GM21381 (cell line): ENCODE data around the gene CALHM3.

Experiments used
- ATAC-seq: cut with Tn5 transposase; IDR thresholded peaks from one replicate; pipeline ENCODE4 v1.9.1; 2021; ENCODE audit warnings: mild to moderate bottlenecking, moderate library complexity; ENCODE audit not compliant: unreplicated experiment

CALHM3 gene

DNA sequence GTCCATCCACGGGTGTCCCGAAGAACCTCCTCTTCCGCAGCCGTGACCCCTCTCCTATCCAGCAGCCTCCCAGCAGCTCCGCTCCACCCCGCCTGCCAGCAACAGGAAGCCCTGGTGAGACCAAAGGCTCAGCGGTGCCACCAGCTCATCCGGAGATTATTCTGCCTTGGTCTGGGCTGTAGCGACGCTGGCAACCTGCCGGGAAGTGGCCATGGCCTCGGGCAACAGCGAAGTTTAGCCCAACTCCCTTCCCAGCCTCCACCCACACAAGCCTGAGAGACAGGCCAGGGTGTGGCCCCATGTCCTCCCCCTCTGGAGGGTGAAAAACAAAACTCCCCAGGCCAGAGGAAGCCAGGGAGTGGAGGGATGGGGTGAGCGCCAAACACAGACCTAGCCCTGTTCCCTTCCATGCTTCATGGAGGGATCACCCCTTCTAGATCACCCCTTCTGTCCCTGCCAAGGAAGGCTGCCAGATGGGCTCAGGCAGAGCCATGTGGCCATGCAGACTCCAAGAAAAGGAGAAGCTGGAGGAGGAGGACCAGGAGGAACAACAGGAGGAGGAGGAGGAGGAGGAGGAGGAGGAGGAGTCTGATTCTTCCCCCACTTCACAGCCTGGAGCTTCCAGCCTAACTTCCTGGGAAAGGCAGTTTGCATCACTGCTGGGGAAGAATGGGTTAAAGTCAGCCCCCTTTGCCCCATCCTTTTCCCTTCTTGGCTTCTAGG, 27.8 kb downstream of the CALHM3 start:
- no peak for ATAC-seq

DNA sequence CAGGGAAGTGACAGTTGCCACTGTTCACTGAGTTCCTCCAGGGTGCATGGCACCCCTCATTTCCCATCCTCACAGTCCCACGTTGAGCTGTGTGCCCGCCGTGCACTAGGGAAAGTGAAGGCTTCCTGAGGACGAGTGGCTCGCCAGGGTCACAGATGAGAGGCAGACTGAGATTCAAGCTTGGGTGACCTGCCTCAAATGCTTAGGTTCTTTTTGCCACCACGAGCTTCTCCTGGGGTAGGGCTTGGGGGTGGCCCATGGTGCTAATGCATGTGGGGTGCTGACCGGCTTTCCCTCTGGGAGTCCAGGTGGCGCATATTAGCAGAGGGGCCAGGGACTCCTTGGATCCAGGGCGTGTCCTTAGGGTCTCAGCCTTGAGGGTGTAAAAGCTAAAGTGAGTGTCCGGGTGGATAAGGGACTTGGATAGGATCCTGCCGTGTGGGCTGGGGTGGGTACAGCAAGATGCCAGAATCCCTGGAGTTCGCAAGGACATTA, 28.8 kb downstream of the CALHM3 start:
- ATAC-seq, result no peak

DNA sequence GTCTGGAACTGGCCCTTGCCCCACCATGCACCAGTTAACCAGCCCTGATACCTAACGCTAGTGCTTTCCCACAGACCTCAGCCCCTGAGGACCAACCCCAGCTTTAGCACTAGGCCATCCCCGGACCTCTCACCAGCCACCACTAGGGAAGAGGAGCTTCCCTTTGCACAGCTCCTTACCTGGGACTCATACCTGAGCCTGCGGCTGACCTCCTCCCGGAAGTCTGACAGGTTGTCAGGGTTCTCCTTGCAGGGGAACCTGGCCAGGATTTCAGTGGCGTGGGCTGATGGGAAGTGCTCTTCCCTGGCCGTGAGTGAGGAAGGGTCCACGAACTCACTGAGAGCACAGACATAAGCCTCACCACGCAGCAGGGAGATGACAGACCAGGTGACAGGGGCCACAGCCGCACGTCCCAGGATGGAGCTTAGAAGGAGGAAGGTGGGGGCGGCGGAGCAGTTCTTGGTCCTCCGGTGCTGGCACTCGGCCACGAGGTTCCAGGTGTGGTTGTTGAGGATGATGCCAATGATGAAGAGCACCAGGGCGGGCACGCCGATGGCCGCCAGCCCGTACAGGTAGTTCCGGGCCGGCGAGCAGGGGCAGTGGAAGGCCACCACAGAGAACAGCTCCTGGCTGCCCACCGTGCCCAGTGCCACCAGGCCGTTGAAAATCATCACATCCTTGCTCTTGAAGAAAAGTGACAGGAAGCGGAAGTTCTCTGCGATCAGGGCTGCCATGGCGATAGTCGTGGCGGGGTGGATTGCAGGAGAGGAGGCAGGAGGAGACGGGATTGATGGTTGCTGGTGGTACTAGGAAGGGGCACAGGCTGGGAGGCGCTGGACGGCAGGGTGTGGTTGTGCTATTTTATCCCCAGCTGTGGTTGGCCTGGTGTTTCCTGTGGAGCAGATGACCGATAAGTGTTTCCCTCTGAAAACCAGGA, 29.6 kb downstream of the CALHM3 start:
- ATAC-seq, result no peak

DNA sequence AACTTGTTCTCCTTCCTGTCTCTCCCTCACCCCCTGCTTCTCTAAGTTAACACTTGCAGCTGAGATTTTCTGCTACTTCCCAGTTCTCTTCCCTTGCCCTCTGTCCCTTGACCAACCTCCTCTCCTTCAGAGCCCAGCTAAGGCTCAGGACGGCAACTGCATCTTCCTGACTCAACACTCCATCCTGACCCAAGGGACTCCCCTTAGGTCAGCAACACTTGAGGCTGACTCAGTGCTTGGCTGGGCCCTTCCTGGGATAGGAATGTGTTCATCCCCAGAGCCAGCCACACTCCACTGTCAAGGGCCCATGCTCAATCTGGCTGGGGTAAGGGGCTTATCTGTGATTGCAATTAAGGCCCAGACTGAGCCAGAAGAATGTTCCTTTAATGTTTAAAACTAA, 30.3 kb downstream of the CALHM3 start:
- ATAC-seq, result no peak

DNA sequence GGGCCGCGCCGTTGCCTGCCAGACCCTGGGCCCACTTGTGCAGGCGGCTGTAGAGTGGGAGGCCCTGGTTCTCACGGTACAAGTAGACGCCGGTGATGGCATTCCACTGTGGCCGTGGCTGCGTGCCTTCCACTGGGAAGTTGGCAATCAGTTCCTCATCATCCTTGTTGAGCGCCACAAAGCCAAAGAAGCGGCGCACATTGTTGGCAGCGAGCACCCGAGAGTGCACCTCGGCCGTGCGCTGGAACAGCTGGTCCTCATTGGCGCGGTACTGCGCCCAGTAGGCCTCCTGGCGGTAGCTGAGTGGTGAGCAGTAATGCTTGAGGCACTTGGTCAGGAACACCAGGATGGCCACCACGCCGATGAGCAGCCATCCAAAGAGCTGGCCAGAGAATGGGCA, 31.9 kb downstream of the CALHM3 start:
- ATAC-seq, result no peak

DNA sequence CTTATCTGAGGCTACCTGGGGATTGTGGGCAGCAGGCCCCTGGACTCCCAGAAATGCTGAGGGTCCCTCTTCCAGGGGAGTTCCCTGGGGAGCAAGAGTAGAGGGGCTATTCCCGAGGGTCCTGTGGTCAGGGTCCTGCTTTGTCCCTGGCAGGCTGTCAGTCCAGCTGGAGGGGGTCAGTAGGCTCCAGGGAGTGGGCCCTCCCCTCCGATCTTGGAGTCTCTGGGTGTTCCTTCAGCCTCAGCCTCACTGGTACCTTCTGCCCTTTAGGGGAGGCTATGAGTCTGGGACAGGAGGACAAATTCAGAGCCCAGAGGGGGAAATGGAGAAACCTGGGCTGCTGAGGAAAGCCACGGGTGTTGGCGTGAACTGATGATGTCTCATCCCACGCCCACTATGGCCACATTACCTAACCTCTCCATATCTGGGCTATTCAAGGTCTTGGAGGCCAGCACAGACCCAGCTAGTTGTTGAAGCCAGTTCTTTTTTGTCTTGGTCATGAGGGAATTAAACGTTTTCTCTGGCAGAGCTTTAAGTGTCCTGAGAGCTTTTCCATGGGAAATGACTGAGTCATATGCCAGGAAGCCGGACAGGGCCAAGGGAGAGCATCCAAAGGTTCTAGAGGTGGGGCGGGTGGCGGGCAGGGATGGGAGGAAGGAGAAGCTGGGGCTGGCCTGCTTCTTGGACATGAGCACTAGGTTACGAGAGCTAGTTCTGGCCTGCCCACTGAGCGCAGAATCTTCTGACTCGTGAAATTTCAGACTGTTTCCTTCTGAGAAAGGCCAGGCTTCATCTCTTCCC, 33.1 kb downstream of the CALHM3 start:
- no peak for ATAC-seq

DNA sequence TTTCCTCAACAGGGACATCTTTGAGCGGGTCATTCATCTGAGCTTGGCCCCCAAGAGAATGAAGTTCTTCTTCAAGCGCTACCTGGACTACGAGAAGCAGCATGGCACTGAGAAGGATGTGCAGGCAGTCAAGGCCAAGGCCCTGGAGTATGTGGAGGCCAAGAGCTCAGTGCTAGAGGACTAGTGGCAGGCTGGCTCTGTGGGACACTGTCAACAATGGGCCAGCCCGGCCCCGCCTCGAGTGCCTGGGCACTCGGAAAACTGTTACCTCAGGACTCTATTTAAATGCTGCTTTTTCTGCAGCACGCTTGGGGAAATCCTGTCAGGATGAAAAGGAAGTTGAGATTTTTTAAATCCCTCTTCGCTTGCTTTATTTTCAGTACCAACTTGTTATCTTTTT, 33.7 kb downstream of the CALHM3 start:
- ATAC-seq, result no peak

DNA sequence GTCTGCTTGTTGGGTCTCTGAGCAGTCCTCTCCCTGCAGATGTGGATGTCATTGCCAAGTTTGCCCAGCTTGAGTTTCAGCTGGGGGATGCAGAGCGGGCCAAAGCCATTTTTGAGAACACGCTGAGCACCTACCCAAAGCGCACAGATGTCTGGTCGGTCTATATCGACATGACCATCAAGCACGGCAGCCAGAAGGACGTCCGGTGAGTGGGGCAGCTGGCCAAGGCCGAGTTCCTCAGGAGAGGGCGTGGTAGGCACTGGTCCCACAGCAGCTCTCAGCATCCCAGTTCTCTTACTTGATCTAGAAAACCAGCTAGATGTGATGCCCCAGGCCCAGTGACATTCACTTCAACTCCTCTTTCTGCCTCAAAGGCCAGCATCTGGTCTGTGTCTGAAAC, 34.6 kb downstream of the CALHM3 start:
- no peak for ATAC-seq

DNA sequence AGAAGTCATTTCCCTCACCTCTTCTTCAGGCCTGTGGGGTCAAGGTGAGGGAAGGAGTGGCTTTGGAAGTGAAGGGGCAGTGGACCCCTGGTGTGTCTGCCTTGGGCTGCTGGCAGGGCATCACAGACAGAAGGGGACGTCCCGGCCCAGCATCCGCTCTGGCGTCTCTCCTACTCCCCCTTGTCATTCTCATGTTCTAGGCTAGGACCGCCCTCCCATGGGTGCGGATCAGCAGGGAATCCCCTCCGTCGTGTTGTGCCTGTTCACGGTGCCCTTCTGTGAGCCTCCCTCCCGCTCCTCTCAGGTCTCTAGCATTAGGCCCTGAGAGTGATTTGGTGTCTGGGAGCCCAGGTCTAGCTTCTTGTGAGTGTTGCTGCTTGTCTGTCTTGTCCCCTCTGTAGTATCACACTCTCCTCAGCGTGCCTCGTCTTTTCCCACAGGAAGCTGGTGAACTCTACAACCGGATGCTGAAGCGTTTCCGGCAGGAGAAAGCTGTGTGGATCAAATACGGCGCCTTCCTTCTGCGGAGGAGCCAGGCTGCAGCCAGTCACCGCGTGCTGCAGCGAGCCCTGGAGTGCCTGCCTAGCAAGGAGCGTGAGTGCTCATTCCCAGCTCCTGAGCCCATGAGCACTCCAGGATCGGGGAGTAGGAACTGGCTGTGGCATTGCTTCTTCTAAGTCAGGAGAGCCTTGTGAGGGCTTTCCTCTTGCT, 35.4 kb downstream of the CALHM3 start:
- ATAC-seq, result no peak

DNA sequence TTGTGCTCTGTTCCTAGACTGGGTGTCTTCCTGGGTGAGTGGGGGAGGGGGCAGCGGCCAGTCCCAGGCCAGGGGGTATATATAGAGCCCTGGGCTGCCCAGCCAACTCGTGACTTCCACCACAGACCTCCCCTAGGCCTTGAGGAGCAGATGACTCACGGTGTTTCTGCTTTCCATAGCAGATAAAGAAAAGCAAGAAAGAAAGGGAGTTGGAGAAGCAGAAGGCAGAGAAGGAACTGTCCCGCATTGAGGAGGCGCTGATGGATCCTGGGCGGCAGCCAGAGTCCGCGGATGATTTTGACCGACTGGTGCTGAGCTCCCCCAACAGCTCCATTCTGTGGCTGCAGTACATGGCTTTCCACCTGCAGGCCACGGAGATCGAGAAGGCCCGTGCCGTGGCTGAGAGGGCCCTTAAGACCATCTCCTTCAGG, 37.0 kb downstream of the CALHM3 start:
- no peak for ATAC-seq

DNA sequence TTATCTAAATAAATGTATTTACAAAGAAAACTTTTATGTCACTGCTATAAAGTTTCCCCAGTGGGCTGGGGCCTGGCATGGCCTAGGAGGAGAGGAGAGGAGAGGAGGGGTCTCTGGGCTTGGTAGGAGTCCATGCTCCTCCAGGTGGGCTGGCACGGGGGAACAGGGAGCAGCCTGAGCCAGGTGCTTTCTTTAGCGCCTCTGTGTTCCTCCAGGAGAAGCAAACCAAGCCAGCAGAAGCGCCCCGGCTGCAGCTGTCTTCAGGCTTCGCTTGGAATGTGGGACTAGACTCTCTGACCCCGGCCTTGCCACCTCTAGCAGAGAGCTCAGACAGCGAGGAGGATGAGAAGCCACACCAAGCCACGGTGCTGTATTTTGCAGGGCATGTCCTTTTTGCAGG, 37.4 kb downstream of the CALHM3 start:
- ATAC-seq, result no peak

DNA sequence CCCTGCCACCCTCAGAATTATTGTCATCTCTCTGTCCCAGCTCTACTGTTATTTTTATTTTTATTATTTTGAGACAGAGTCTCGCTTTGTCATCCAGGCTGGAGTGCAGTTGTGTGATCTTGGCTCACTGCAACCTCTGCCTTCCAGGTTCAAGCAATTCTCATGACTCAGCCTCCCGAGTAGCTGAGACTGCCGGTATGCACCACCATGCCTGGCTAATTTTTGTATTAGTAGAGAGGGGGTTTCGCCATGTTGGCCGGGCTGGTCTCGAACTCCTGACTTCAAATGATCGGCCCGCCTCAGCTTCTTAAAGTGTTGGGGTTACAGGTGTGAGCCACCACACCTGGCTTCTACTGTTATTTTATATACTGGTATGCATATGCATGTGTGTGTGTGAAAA, 37.8 kb downstream of the CALHM3 start:
- ATAC-seq, result no peak

DNA sequence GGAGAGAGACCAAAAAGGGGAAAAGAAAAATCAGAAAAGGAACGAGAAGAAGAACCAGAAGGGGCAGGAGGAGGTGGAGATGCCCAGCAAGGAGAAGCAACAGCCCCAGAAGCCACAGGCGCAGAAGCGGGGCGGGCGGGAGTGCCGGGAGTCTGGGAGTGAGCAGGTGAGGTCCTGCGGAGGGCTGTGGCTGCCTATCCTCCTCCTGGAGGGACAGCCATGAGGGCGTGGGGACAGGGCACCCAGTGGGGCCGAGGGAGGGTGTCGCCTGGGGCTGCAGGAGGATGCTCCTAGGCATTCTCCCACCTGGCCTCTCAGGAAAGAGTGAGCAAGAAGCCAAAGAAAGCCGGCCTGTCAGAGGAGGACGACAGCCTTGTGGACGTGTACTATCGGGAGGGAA, 38.6 kb downstream of the CALHM3 start:
- ATAC-seq, result no peak

DNA sequence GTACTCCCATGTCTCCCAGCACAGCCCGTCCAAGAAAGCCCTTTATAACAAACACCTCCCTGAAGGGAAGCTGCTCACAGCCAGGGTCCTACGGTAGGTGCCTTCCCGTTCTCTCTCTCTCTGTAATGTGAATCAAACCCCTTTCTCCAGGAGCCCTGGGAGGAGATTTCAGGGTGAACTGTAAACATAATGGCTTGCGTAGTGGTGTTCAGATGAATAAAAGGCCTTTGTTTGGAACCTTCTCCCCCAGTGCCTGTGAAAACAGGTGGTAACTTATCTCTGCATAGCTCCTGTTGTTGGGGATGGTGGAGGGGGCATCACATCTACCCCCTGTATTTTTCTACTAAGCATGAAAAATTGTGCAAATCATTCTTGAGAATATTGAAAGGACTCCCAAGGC, 39.3 kb downstream of the CALHM3 start:
- no peak for ATAC-seq

DNA sequence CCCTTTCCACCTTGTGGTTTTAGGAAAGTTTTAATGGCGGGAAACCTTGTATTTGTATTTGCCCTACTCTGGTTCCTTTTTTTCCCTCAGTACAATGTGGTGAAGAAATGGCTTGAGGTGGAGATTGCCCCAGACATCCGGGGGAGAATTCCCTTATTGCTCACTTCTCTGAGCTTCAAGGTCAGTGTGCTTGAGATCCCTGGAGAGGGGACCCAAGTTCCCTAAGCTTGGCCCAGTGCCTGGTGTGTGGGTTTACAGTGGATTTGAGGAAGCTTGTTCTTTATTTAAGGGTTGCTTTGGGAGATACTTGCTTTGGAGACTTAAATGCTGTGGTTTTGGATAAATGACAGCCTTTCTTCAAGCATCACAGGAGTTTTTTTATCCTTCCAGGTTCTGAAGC, 45.2 kb downstream of the CALHM3 start:
- ATAC-seq, result no peak

DNA sequence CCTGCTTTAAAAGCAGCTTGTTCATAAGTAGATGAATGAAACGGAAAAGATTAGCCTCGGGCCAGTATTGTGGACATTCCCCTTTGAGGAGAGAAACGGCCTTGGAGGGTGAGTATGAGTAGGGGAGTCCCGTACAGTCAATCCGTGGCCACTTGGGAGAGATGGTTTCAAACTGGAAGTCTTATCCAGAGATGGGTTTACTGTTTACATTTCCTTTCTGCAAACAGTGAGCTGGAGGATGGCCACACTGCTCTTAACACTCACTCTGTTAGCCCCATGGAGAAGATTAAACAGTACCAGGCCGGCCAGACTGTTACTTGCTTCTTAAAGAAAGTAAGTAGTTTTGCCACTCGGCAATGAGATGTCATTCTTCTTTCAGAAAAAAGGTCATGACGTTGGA, 47.1 kb downstream of the CALHM3 start:
- ATAC-seq, result no peak

DNA sequence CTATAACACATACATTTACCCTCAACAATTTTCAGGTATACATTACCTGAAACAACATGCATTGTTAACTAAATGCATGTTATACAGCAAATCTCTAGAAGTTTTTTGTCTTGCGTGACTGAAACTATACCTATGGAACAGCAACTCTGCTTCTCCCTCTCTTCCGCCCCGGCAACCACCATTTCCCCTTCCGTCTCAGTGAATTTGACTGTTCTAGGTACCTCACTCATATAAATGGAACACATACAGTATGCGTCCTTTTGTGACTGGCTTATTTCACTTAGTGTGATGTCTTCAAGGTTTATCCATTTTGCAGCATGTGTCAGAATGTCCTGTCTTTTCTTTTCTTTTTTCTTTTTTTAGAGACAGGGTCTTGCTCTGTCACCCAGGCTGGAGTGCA, 49.4 kb downstream of the CALHM3 start:
- no peak for ATAC-seq

DNA sequence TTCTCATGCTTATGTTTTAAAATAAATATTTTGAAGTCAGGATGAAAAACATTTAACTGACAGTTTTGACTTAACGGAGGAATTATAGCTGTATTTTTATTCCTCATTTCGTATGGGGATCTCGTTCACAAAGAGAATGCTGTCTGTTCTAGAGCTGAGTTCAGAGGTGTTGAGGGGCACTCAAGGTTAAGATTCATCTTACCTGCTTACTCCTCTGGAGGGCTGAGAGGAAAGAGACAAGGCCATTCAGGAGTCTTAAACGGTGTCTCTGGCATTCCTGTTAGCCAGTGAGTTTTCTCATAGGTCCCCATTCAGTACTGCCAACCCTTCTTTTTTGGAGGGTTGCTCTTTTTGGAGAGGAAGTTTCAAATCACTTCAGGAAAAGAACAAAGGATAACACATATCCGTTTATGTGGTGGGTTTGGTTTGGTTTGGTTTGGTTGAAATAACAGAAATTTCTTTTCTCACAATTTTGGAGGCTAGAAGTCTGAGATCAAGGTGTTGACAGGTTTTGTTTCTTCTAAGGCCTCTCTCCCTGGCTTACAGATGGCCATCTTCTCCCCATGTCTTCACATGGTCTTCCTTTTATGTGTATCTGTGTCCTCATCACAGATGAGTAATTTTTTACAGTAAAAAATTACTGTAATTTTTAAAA, 49.9 kb downstream of the CALHM3 start:
- ATAC-seq, result no peak

DNA sequence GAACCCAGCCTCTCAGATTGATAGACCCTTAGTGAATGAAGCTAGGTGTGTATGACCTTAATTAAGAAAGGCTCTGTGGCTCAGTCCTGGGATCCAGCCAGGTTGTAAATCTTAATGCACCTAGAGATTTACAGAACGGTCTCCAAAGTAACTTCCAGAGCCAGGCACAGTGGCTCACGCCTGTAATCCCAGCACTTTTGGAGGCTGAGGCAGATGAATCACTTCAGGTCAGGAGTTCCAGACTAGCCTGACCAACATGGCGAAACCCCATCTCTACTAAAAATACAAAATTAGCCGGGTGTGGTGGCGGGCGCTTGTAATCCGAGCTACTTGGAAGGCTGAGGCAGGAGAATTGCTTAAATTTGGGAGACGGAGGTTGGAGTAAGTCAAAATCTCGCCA, 51.2 kb downstream of the CALHM3 start:
- no peak for ATAC-seq

DNA sequence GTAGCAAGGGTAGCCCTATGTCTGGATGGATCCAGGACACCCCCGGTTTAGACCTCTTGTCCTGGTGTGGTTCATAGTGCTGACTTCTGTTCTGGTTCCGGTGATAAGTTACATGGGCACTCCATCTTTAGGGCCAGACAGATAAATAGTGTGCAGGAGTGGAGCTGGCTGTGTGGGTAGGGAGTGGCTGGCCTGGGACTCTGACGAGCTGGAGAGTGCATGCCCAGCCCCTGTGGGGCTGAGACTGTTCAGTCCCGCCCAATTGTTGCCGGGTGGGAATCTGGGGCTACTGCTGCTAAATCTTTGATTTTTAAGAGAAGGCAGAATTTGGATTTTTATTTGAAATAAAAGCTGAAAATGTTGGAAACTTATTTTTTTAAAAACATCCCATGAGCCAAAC, 55.3 kb downstream of the CALHM3 start:
- ATAC-seq, result no peak
